Measurements from ENCODE around the gene ADAMTS8. TPM values are rescaled to one million over a fixed set of nuclear protein-coding genes. Genes with fewer than 3 reads are reported as not detected.

Gene ADAMTS8
- 0.39 to 0.64 TPM (median 0.62 TPM) in 5 replicates for total RNA-seq (2022; extraction: Qiagen RNA extraction; ENCODE audit: low read depth)

GRCh38 chr11:130428316-130429119 lies at the start of gene ADAMTS8:
ADAMTS8 (minus strand) TSS chr11:130428609; CDS start chr11:130428286, 323 bp downstream.

GRCh38 chr11:130448416-130449309 lies 20.3 kb upstream of the ADAMTS8 start, which contains the start of gene ADAMTS15:
ADAMTS15 (plus strand) TSS chr11:130448645; CDS start chr11:130448974, 329 bp downstream.

Other genes with a start within 250 kb of the ADAMTS8 start
- gene ZBTB44, start 113.7 kb downstream of the ADAMTS8 start, total RNA-seq (2022; extraction: Qiagen RNA extraction; ENCODE audit: low read depth), result 7.4 to 10.9 TPM (median 7.8 TPM) in 5 replicates
- gene ADAMTS15, start 20.0 kb upstream of the ADAMTS8 start, total RNA-seq (2022; extraction: Qiagen RNA extraction; ENCODE audit: low read depth), result 8.3 to 13.1 TPM (median 10.8 TPM) in 5 replicates

Data from A549 treated with CpdA at 1 μM for 4 hours (cell line).